Measurements from ENCODE around the gene LINC01488. TPM values are rescaled to one million over a fixed set of nuclear protein-coding genes. Genes with fewer than 3 reads are reported as not detected.

LINC01488 gene
- total RNA-seq, 2 donors from 2014 or later: not detected

- DNase-seq: no peak
- intact Hi-C loops (cut with DNase I): no loop called here
- TF ChIP-seq CTCF (IDR thresholded peaks at IDR 0.05): no peak
These were observed 34.1 kb downstream of the LINC01488 start for GRCh38 chr11:69515271-69516245.

GRCh38 chr11:69516526-69516925, 35.1 kb downstream of the LINC01488 start:
- no peaks in the 10 kb centered on the region for H3K36me3 ChIP-seq
- DNase-seq: no peak
- H3K4me3 ChIP-seq: no peak overlapping the region
- TF ChIP-seq CTCF (IDR thresholded peaks at IDR 0.05): no peak
- intact Hi-C loops (cut with DNase I): no loop called here
- no peaks in the 10 kb centered on the region for H3K4me1 ChIP-seq
- H3K27ac ChIP-seq: no peak overlapping the region
- no peaks in the 10 kb centered on the region for H3K27me3 ChIP-seq
- no peaks in the 10 kb centered on the region for H3K9me3 ChIP-seq
- H3K9ac ChIP-seq (ENCODE audit: low read depth in 2 of 2, low read length in 2 of 2): no peak overlapping the region

More at GRCh38 chr11:69515271-69516245, 34.1 kb downstream of the LINC01488 start:
- H3K27me3 ChIP-seq: no peaks in the 10 kb centered on the region
- no peaks in the 10 kb centered on the region for H3K4me1 ChIP-seq
- no peak overlapping the region for H3K4me3 ChIP-seq
- no peaks in the 10 kb centered on the region for H3K9me3 ChIP-seq
- H3K9ac ChIP-seq (ENCODE audit: low read depth in 2 of 2, low read length in 2 of 2): no peak overlapping the region
- no peaks in the 10 kb centered on the region for H3K36me3 ChIP-seq
- no peak overlapping the region for H3K27ac ChIP-seq

DNA sequence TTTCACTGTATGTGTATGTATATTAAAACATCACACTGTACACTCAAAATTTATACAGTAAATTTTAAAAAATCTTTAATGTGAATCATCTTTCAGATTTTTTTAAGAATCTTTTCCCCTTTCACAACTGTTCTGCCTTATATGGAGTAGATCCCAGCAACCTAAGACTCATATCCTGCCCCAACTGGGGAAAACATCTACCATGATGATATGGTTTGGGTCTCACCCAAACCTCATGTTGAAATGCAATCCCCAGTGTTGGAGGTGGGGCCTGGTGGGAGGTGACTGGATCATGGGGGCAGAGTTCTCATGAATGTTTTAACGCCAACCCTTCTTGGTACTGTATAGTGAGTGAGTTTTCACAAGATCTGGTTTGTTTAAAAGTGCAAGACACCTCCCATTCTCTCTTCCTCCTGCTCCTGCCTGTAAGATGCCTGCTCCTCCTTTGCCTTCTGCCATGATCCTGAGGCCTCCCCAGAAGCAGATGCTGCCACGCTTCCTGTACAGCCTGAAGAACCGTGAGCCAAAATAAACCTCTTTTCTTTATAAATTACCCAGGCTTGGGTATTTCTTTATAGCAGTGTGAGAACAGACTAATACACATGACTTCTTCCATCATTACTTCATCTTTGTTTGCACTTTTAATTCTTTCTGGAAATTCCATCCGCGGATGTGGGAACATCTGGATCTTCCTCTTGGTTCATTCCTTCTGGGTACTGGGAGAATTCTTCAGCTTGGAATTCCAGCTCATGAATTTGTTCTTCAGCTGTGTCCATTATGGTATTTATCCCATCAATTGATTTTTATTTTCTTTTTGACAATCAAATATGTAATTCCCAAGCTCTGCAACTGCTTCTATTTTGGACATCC, 36.9 kb downstream of the LINC01488 start:
- Histone ChIP-seq H3K36me3 (no peaks in the 10 kb centered on the region), H3K4me1 (no peaks in the 10 kb centered on the region), H3K4me3 (no peak overlapping the region), H3K27me3 (no peaks in the 10 kb centered on the region), H3K27ac (no peak overlapping the region), H3K9ac (ENCODE audit: low read depth in 2 of 2, low read length in 2 of 2) (no peak overlapping the region), H3K9me3 (no peaks in the 10 kb centered on the region)
- no peak for DNase-seq
- no peak for TF ChIP-seq CTCF (IDR thresholded peaks at IDR 0.05)
- intact Hi-C loops (cut with DNase I): no loop called here

- Histone ChIP-seq H3K9ac (ENCODE audit: low read depth in 2 of 2, low read length in 2 of 2) (no peak overlapping the region), H3K9me3 (no peaks in the 10 kb centered on the region), H3K27me3 (no peaks in the 10 kb centered on the region), H3K27ac (no peak overlapping the region), H3K4me1 (no peaks in the 10 kb centered on the region), H3K4me3 (no peak overlapping the region), H3K36me3 (no peaks in the 10 kb centered on the region)
- intact Hi-C loops (cut with DNase I): no loop called here
- no peak for DNase-seq
- TF ChIP-seq CTCF (IDR thresholded peaks at IDR 0.05): no peak
These were observed 38.9 kb downstream of the LINC01488 start for GRCh38 chr11:69520186-69520916.

- Histone ChIP-seq H3K4me3 (no peak overlapping the region), H3K27me3 (no peaks in the 10 kb centered on the region), H3K36me3 (no peaks in the 10 kb centered on the region), H3K9me3 (no peaks in the 10 kb centered on the region), H3K9ac (ENCODE audit: low read depth in 2 of 2, low read length in 2 of 2) (no peak overlapping the region), H3K4me1 (no peaks in the 10 kb centered on the region), H3K27ac (no peak overlapping the region)
- intact Hi-C loops (cut with DNase I): no loop called here
- DNase-seq: no peak
- TF ChIP-seq CTCF (IDR thresholded peaks at IDR 0.05): no peak
These were observed 40.0 kb downstream of the LINC01488 start for GRCh38 chr11:69521457-69521856.
